Measurements from ENCODE around the gene EHF. TPM values are rescaled to one million over a fixed set of nuclear protein-coding genes. Genes with fewer than 3 reads are reported as not detected.
A peak's percentile ranks its signal among the peaks of the same experiment; 100 is the strongest.

Gene EHF
- total RNA-seq, 1 donor from 2014 or later: 121 TPM

DNA sequence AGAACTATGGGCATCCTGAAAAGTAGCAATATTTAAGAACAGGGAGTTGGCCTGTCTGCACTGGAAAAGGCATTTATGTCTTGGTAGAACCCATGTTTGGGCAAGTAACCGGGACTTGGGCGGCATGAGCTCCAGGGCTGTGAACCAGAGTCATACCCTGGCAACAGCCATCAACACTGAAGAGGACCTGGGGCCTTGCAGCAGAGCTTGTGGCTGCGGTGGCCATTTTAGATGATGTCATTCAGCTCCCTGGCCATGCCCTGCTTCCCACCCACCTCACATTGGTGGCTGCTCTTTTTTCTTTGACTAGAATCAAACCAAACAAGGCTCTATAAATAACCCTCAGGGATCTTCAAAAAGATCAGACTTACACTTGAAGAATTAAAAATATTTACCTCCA is 26.6 kb downstream of the EHF start:
- peak overlapping the region; percentile 14 for H3K27ac ChIP-seq
- H3K27me3 ChIP-seq: no peaks in the 10 kb centered on the region
- TF ChIP-seq POLR2A (IDR thresholded peaks at IDR 0.05) (no peak), POLR2AphosphoS5 (IDR thresholded peaks at IDR 0.05; ENCODE audit: insufficient read depth in 1 of 2, low read depth in 1 of 2) (no peak)
- TF ChIP-seq, protein P1, sequence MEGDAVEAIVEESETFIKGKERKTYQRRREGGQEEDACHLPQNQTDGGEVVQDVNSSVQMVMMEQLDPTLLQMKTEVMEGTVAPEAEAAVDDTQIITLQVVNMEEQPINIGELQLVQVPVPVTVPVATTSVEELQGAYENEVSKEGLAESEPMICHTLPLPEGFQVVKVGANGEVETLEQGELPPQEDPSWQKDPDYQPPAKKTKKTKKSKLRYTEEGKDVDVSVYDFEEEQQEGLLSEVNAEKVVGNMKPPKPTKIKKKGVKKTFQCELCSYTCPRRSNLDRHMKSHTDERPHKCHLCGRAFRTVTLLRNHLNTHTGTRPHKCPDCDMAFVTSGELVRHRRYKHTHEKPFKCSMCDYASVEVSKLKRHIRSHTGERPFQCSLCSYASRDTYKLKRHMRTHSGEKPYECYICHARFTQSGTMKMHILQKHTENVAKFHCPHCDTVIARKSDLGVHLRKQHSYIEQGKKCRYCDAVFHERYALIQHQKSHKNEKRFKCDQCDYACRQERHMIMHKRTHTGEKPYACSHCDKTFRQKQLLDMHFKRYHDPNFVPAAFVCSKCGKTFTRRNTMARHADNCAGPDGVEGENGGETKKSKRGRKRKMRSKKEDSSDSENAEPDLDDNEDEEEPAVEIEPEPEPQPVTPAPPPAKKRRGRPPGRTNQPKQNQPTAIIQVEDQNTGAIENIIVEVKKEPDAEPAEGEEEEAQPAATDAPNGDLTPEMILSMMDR (IDR thresholded peaks at IDR 0.05): no peak
- peaks cover 24% of the 10 kb centered on the region for H3K4me1 ChIP-seq
- no peak overlapping the region for H3K4me3 ChIP-seq
- H3K36me3 ChIP-seq: peaks cover 0 to 7% of the 10 kb centered on the region in 2 donors
- no peaks in the 10 kb centered on the region for H3K9me3 ChIP-seq
- intact Hi-C loops (cut with DNase I): no loop called here
- no peak for DNase-seq (ENCODE audit: extremely low spot score in 2 of 2)

DNA sequence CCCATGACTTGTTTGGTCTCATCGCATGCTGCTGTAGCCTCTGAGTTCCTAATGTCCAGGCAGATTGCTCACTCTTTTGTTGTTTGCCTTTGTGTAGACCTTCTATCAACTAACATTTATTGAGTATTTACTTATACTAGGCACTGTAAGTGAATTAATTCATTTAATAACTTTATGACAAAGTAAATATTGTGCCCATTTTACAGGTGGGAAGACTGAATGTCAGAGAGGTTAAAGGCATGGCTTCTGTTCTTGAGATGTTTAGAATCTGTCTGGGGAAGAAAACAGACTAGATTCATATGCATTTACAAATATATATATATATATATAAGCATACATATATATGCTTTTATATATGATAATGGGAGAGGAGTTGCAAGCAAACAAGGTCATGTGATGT is 27.1 kb downstream of the EHF start:
- TF ChIP-seq, protein P1 (IDR thresholded peaks at IDR 0.05): no peak
- TF ChIP-seq POLR2AphosphoS5 (IDR thresholded peaks at IDR 0.05; ENCODE audit: insufficient read depth in 1 of 2, low read depth in 1 of 2): no peak
- no peak for TF ChIP-seq POLR2A (IDR thresholded peaks at IDR 0.05)
- intact Hi-C loops (cut with DNase I): no loop called here
- H3K4me1 ChIP-seq: peaks cover 27% of the 10 kb centered on the region
- no peak overlapping the region for H3K4me3 ChIP-seq
- H3K27me3 ChIP-seq: no peaks in the 10 kb centered on the region
- H3K9me3 ChIP-seq: no peaks in the 10 kb centered on the region
- DNase-seq (ENCODE audit: extremely low spot score in 2 of 2): no peak
- no peak overlapping the region for H3K27ac ChIP-seq
- peaks cover 0 to 7% of the 10 kb centered on the region in 2 donors for H3K36me3 ChIP-seq

DNA sequence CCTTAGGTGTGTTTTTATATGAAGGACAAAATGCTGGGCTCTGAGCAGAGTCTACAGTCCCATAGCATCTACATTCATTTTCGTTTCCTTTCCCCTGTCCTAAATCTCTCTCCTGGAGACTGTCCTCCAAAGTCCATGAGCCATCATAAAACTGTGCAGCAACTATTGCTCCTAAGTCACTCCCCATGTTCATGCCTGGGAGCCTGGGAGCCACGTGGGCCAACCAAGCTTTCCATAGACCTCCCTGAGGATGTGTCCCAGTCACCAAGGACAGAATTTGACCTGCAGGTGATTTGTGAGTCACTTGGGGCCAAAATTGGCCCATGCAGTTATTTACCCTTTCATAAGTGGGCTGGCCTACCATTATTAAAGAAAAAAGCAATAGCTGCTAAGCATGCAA is 28.7 kb downstream of the EHF start:
- Histone ChIP-seq H3K9me3 (no peaks in the 10 kb centered on the region), H3K27ac (no peak overlapping the region), H3K4me1 (peaks cover 22% of the 10 kb centered on the region), H3K4me3 (no peak overlapping the region), H3K27me3 (no peaks in the 10 kb centered on the region), H3K36me3 (peaks cover 0 to 7% of the 10 kb centered on the region in 2 donors)
- intact Hi-C loops (cut with DNase I): no loop called here
- no peak for TF ChIP-seq POLR2A (IDR thresholded peaks at IDR 0.05)
- no peak for TF ChIP-seq POLR2AphosphoS5 (IDR thresholded peaks at IDR 0.05; ENCODE audit: insufficient read depth in 1 of 2, low read depth in 1 of 2)
- TF ChIP-seq, protein P1 (IDR thresholded peaks at IDR 0.05): no peak
- DNase-seq (ENCODE audit: extremely low spot score in 2 of 2): no peak

DNA sequence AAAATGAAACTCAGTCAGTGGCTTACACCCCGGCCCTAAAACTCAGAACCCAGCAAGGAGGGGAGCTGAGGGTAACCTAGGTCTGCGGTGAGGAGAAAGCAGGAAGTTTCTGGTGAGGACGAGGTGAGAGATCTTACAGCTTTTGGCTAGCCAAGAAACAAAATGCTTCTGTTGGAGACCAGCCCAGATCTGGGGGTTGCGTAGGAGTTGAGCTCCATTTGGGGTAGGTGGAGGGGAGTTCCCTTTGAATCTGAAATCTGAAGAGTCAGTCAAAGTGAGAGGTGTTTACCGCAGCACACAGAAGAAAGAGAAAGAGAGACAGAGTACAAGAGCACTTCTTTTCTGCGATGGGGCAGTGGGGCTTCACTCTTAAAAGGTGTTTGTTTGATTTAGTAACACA is 29.6 kb downstream of the EHF start:
- intact Hi-C loops (cut with DNase I): no loop called here
- TF ChIP-seq POLR2AphosphoS5 (IDR thresholded peaks at IDR 0.05; ENCODE audit: insufficient read depth in 1 of 2, low read depth in 1 of 2) (no peak), POLR2A (IDR thresholded peaks at IDR 0.05) (no peak)
- TF ChIP-seq, protein P1 (IDR thresholded peaks at IDR 0.05): no peak
- peak overlapping the region; percentile 45 for H3K27ac ChIP-seq
- no peaks in the 10 kb centered on the region for H3K9me3 ChIP-seq
- H3K4me1 ChIP-seq: peaks cover 32% of the 10 kb centered on the region
- peak; percentile 31 to 58 for DNase-seq (ENCODE audit: extremely low spot score in 2 of 2)
- no peak overlapping the region for H3K4me3 ChIP-seq
- peaks cover 0 to 7% of the 10 kb centered on the region in 2 donors for H3K36me3 ChIP-seq
- no peaks in the 10 kb centered on the region for H3K27me3 ChIP-seq

DNA sequence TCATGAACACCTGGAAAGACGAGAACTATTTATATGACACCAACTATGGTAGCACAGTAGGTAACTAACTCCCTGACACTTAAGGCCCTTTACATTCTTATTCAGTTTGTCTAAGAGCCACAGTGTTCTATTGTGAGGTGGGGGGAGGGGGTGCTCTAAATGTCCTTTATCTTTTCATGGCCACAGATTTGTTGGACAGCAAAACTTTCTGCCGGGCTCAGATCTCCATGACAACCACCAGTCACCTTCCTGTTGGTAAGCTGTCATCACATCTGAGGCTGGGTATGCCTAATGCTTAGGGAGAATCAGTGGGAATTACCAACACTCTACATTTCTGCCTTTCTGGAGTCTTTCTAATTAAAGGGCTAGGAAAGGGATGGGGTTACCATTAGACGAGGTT is 30.7 kb downstream of the EHF start:
- H3K4me3 ChIP-seq: no peak overlapping the region
- TF ChIP-seq POLR2AphosphoS5 (IDR thresholded peaks at IDR 0.05; ENCODE audit: insufficient read depth in 1 of 2, low read depth in 1 of 2) (no peak), POLR2A (IDR thresholded peaks at IDR 0.05) (no peak)
- TF ChIP-seq, protein P1 (IDR thresholded peaks at IDR 0.05): no peak
- no peaks in the 10 kb centered on the region for H3K27me3 ChIP-seq
- peaks cover 34% of the 10 kb centered on the region for H3K4me1 ChIP-seq
- H3K9me3 ChIP-seq: no peaks in the 10 kb centered on the region
- H3K36me3 ChIP-seq: peaks cover 0 to 7% of the 10 kb centered on the region in 2 donors
- H3K27ac ChIP-seq: peak overlapping the region; percentile 23
- peak in 1 of 2 donors; percentile 49 for DNase-seq (ENCODE audit: extremely low spot score in 2 of 2)
- intact Hi-C loops (cut with DNase I): no loop called here

All from vagina (tissue), 2 donors.